ENCODE measurements around the gene SLU7.

The SLU7 gene

DNA sequence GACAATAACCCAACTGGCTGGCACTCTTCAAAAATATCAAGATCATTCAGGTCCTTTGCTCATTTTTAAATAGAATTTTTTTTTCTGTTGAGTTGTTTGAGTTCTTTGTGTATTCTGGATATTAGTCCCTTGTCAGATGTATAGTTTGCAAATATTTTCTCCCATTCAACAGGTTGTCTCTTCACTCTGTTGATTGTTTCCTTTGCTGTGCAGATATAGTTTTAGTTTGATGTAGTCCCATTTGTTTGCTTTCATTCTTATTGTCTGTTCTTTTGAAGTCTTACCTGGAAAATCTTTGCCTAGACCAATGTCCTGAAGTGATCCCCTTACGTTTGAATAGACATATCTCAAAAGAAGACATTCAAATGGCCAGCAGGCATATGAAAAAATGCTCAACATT is 25.5 kb upstream of the SLU7 start:
- H3K4me3 ChIP-seq (ENCODE audit: control insufficient read depth in 1 of 7, extremely low read depth in 1 of 7, insufficient read depth in 4 of 7, low read depth in 2 of 7, low read length in 6 of 7) = no peak overlapping the region
- WGBS (ENCODE audit: insufficient coverage) = 100% methylated on average over 1 of the region's 1 CpG
- DNase-seq = no peak
- ChIA-PET CTCF (interaction anchor here (0.8 to 7.5 kb wide), 3 partner anchors 8 to 21 kb away, joined by 3 to 115 read pairs (median 3); no protein-coding TSS in a partner anchor), POLR2A (no interaction called here)
- peaks cover 0 to 1% (median 0%) of the 10 kb centered on the region in 5 experiments for H3K9me3 ChIP-seq (ENCODE audit: control extremely low read depth in 1 of 5, control insufficient read depth in 4 of 5, insufficient read depth in 2 of 5, low read depth in 1 of 5, low read length in 4 of 5)
- no peaks in the 10 kb centered on the region for H3K27me3 ChIP-seq (replicated peaks in 2 of 5; ENCODE audit: control insufficient read depth in 4 of 5, insufficient read depth in 5 of 5, low read length in 4 of 5)
- no peaks in the 10 kb centered on the region for H3K36me3 ChIP-seq (ENCODE audit: control insufficient read depth in 4 of 4, insufficient read depth in 4 of 4, low read length in 3 of 4)
- no peak overlapping the region for H3K27ac ChIP-seq (ENCODE audit: insufficient read depth in 1 of 2, low read depth in 1 of 2, low read length in 2 of 2, poor library complexity in 1 of 2, severe bottlenecking in 2 of 2)
- H3K4me1 ChIP-seq (ENCODE audit: control extremely low read depth in 1 of 4, control insufficient read depth in 4 of 4, insufficient read depth in 4 of 4, low read length in 3 of 4) = peaks cover 3 to 18% (median 16%) of the 10 kb centered on the region in 4 experiments

DNA sequence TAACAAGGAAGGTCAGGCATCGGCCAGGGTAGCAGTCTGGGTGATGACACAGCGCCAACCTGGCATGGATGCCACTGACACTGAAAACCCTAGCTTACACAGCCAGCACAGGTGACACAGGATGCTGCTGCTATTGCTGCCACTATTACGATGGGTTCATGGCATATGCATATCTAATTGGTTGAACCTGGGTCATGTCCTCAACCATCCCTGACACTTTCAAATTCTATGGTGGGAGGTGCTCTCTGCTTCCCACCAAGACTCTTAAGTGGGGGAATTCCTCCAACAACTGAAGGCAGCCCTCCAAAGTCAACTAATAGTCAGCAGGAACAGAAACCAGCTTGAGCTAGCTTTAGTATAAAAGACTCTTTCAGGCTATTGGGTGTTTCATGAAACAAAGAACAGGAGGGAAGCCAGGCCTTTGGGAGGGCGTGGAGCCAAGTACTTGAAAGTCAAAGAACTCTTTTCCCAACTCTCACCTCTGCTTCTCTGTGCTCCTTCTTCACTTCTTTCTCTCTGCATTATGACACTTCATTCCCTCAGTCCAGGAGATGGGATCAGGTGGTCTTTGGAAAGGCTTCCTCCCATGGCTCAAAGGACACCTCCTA is 24.0 kb upstream of the SLU7 start:
- H3K9me3 ChIP-seq (ENCODE audit: control extremely low read depth in 1 of 5, control insufficient read depth in 4 of 5, insufficient read depth in 2 of 5, low read depth in 1 of 5, low read length in 4 of 5) = peaks cover 0 to 1% (median 0%) of the 10 kb centered on the region in 5 experiments
- 81% methylated on average over 4 of the region's 4 CpGs for WGBS (ENCODE audit: insufficient coverage)
- no peaks in the 10 kb centered on the region for H3K27me3 ChIP-seq (replicated peaks in 2 of 5; ENCODE audit: control insufficient read depth in 4 of 5, insufficient read depth in 5 of 5, low read length in 4 of 5)
- DNase-seq = no peak
- ChIA-PET CTCF (interaction anchor here (1.1 to 7.5 kb wide), 6 partner anchors 16 to 67 kb away, joined by 4 to 156 read pairs (median 60); no protein-coding TSS in a partner anchor), POLR2A (interaction anchor here (0.7 kb wide), 1 partner anchor 1130 kb away, joined by 3 read pairs; no protein-coding TSS in a partner anchor)
- H3K4me1 ChIP-seq (ENCODE audit: control extremely low read depth in 1 of 4, control insufficient read depth in 4 of 4, insufficient read depth in 4 of 4, low read length in 3 of 4) = peaks cover 10 to 27% (median 24%) of the 10 kb centered on the region in 4 experiments
- H3K4me3 ChIP-seq (ENCODE audit: control insufficient read depth in 1 of 7, extremely low read depth in 1 of 7, insufficient read depth in 4 of 7, low read depth in 2 of 7, low read length in 6 of 7) = no peak overlapping the region
- H3K27ac ChIP-seq (ENCODE audit: insufficient read depth in 1 of 2, low read depth in 1 of 2, low read length in 2 of 2, poor library complexity in 1 of 2, severe bottlenecking in 2 of 2) = no peak overlapping the region
- no peaks in the 10 kb centered on the region for H3K36me3 ChIP-seq (ENCODE audit: control insufficient read depth in 4 of 4, insufficient read depth in 4 of 4, low read length in 3 of 4)

GRCh38 chr5:160441311-160441781 is 22.5 kb upstream of the SLU7 start:
- ChIA-PET POLR2A (interaction anchor here (1.2 kb wide), 1 partner anchor 27 kb away, joined by 3 read pairs; no protein-coding TSS in a partner anchor), CTCF (interaction anchor here (0.7 to 7.5 kb wide), 8 partner anchors 12 to 69 kb away, joined by 3 to 156 read pairs (median 28); no protein-coding TSS in a partner anchor)
- H3K9me3 ChIP-seq (ENCODE audit: control extremely low read depth in 1 of 5, control insufficient read depth in 4 of 5, insufficient read depth in 2 of 5, low read depth in 1 of 5, low read length in 4 of 5) = peaks cover 0 to 1% (median 0%) of the 10 kb centered on the region in 5 experiments
- whole genome bisulfite sequencing (ENCODE audit: insufficient coverage) = 0% methylated on average over 1 of the region's 1 CpG
- H3K4me1 ChIP-seq (ENCODE audit: control extremely low read depth in 1 of 4, control insufficient read depth in 4 of 4, insufficient read depth in 4 of 4, low read length in 3 of 4) = peaks cover 10 to 33% (median 31%) of the 10 kb centered on the region in 4 experiments
- H3K27me3 ChIP-seq (replicated peaks in 2 of 5; ENCODE audit: control insufficient read depth in 4 of 5, insufficient read depth in 5 of 5, low read length in 4 of 5) = no peaks in the 10 kb centered on the region
- H3K27ac ChIP-seq (ENCODE audit: insufficient read depth in 1 of 2, low read depth in 1 of 2, low read length in 2 of 2, poor library complexity in 1 of 2, severe bottlenecking in 2 of 2) = no peak overlapping the region
- peak in 2 of 3 donors; percentile 52 to 57 for DNase-seq
- no peaks in the 10 kb centered on the region for H3K36me3 ChIP-seq (ENCODE audit: control insufficient read depth in 4 of 4, insufficient read depth in 4 of 4, low read length in 3 of 4)
- H3K4me3 ChIP-seq (ENCODE audit: control insufficient read depth in 1 of 7, extremely low read depth in 1 of 7, insufficient read depth in 4 of 7, low read depth in 2 of 7, low read length in 6 of 7) = no peak overlapping the region

GRCh38 chr5:160439205-160439600 is 20.3 kb upstream of the SLU7 start:
- Histone ChIP-seq H3K9me3 (ENCODE audit: control extremely low read depth in 1 of 5, control insufficient read depth in 4 of 5, insufficient read depth in 2 of 5, low read depth in 1 of 5, low read length in 4 of 5) (no peaks in the 10 kb centered on the region), H3K4me1 (ENCODE audit: control extremely low read depth in 1 of 4, control insufficient read depth in 4 of 4, insufficient read depth in 4 of 4, low read length in 3 of 4) (peaks cover 10 to 34% (median 31%) of the 10 kb centered on the region in 4 experiments), H3K27me3 (replicated peaks in 2 of 5; ENCODE audit: control insufficient read depth in 4 of 5, insufficient read depth in 5 of 5, low read length in 4 of 5) (no peaks in the 10 kb centered on the region), H3K36me3 (ENCODE audit: control insufficient read depth in 4 of 4, insufficient read depth in 4 of 4, low read length in 3 of 4) (no peaks in the 10 kb centered on the region), H3K27ac (ENCODE audit: insufficient read depth in 1 of 2, low read depth in 1 of 2, low read length in 2 of 2, poor library complexity in 1 of 2, severe bottlenecking in 2 of 2) (peak overlapping the region; percentile 18 to 55), H3K4me3 (ENCODE audit: control insufficient read depth in 1 of 7, extremely low read depth in 1 of 7, insufficient read depth in 4 of 7, low read depth in 2 of 7, low read length in 6 of 7) (peak overlapping the region; percentile 5 to 94 (median 71))
- ChIA-PET POLR2A (interaction anchor here (2.2 to 2.3 kb wide), 2 partner anchors 28 to 67 kb away, joined by 7 to 26 read pairs; no protein-coding TSS in a partner anchor), CTCF (interaction anchor here (1.0 to 7.5 kb wide), 23 partner anchors 9 to 408 kb away, joined by 3 to 156 read pairs (median 11); partner anchors contain the start of genes PTTG1 and SLU7)
- peak; percentile 86 to 90 (median 87) for DNase-seq
- 0% methylated on average over 5 of the region's 11 CpGs for WGBS (ENCODE audit: insufficient coverage)

DNA sequence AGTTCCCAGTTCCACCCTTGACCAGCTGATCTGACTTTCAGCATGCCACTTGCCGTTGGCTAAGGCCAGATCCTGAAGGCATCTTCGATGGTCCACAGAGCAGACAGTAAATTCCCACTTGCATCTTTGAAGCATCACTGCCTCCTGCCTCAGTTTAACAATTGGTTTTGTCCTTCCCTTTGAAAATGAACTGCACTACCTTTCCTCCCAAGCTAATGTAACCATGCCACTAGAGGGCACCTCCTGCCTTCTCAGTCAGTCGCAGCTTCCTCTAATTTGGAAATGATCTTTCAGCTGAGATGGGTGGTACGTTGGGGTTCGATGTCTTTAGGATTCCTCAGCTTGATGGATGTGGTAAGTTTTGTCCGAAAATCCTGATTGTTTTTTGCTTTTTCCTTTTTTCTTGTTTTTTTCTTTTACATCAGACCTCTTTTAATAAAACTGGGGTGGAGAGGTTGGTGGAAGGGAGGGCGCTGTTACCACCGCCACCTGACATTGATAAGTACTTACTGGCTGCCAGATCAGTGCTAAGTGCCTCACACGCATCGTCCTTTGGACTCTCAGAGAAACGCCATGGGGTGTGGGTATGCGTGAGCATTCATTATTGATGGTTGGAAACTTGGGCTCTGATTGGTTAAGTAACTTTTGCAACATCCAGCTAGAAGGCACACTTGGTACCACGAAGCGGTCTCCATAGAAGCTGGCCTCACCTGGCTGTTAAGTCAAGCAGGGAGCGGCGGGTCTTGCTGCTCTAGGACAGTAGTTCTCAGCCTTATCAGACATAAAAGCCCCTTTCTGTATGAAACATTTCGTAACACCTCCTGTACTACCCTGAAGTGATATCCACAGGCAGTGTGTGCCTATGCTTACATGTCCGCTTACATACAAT is 19.7 kb upstream of the SLU7 start:
- Histone ChIP-seq H3K36me3 (ENCODE audit: control insufficient read depth in 4 of 4, insufficient read depth in 4 of 4, low read length in 3 of 4) (no peaks in the 10 kb centered on the region), H3K4me1 (ENCODE audit: control extremely low read depth in 1 of 4, control insufficient read depth in 4 of 4, insufficient read depth in 4 of 4, low read length in 3 of 4) (peaks cover 10 to 34% (median 31%) of the 10 kb centered on the region in 4 experiments), H3K27ac (ENCODE audit: insufficient read depth in 1 of 2, low read depth in 1 of 2, low read length in 2 of 2, poor library complexity in 1 of 2, severe bottlenecking in 2 of 2) (peak overlapping the region; percentile 18 to 28), H3K9me3 (ENCODE audit: control extremely low read depth in 1 of 5, control insufficient read depth in 4 of 5, insufficient read depth in 2 of 5, low read depth in 1 of 5, low read length in 4 of 5) (no peaks in the 10 kb centered on the region), H3K27me3 (replicated peaks in 2 of 5; ENCODE audit: control insufficient read depth in 4 of 5, insufficient read depth in 5 of 5, low read length in 4 of 5) (no peaks in the 10 kb centered on the region), H3K4me3 (ENCODE audit: control insufficient read depth in 1 of 7, extremely low read depth in 1 of 7, insufficient read depth in 4 of 7, low read depth in 2 of 7, low read length in 6 of 7) (peak overlapping the region; percentile 31 to 94 (median 71))
- WGBS (ENCODE audit: insufficient coverage) = 2% methylated on average over 10 of the region's 18 CpGs
- ChIA-PET POLR2A (interaction anchor here (2.2 to 2.3 kb wide), 2 partner anchors 29 to 68 kb away, joined by 7 to 26 read pairs; no protein-coding TSS in a partner anchor), CTCF (interaction anchor here (0.6 to 7.5 kb wide), 30 partner anchors 9 to 408 kb away, joined by 3 to 156 read pairs (median 9); partner anchors contain the start of genes PTTG1 and SLU7)
- peak; percentile 78 to 83 (median 83) for DNase-seq

DNA sequence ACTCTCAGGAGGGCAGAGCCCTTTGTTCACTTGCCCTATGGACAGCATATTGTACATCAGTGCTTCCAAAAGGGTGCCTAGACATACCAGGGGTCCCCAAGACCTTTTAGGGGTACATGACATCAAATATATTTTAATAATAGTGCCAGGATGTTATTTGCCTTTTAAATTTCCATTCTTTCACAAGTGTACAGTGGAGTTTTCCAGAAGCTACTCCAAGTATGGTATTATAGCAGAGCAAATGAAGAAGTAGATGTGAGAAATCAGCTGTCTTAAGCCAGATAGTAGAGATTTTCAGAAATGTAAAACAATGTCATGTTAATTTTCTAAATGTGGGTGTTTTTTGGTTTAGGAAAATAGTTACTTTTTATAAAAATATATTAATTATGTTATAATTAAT is 18.4 kb upstream of the SLU7 start:
- CTCF ChIA-PET = interaction anchor here (1.0 to 7.5 kb wide), 12 partner anchors 8 to 349 kb away, joined by 3 to 156 read pairs (median 25); partner anchors contain the start of gene PTTG1
- Histone ChIP-seq H3K27ac (ENCODE audit: insufficient read depth in 1 of 2, low read depth in 1 of 2, low read length in 2 of 2, poor library complexity in 1 of 2, severe bottlenecking in 2 of 2) (no peak overlapping the region), H3K27me3 (replicated peaks in 2 of 5; ENCODE audit: control insufficient read depth in 4 of 5, insufficient read depth in 5 of 5, low read length in 4 of 5) (no peaks in the 10 kb centered on the region), H3K4me3 (ENCODE audit: control insufficient read depth in 1 of 7, extremely low read depth in 1 of 7, insufficient read depth in 4 of 7, low read depth in 2 of 7, low read length in 6 of 7) (no peak overlapping the region), H3K4me1 (ENCODE audit: control extremely low read depth in 1 of 4, control insufficient read depth in 4 of 4, insufficient read depth in 4 of 4, low read length in 3 of 4) (peaks cover 10 to 34% (median 31%) of the 10 kb centered on the region in 4 experiments), H3K9me3 (ENCODE audit: control extremely low read depth in 1 of 5, control insufficient read depth in 4 of 5, insufficient read depth in 2 of 5, low read depth in 1 of 5, low read length in 4 of 5) (no peaks in the 10 kb centered on the region), H3K36me3 (ENCODE audit: control insufficient read depth in 4 of 4, insufficient read depth in 4 of 4, low read length in 3 of 4) (no peaks in the 10 kb centered on the region)
- DNase-seq = no peak
- POLR2A ChIA-PET = no interaction called here
